Neutrophil (primary cell): Measurements from ENCODE around the gene TADA2B.

Experiments
- H3K27ac ChIP-seq: fragments of 200-600 bp; sonication (generic); 2 replicates; pipeline ENCODE4 v1.5.1; 2016; ENCODE audit warnings: mild to moderate bottlenecking, moderate library complexity
- H3K27me3 ChIP-seq: fragments of 200-600 bp; sonication (generic); 2 replicates; pipeline ENCODE4 v1.6.0; 2016; ENCODE audit warnings: mild to moderate bottlenecking
- H3K36me3 ChIP-seq: fragments of 200-600 bp; sonication (generic); 2 replicates; pipeline ENCODE4 v1.5.1; 2017
- H3K4me1 ChIP-seq, 2 experiments: fragments of 200-600 bp in 1 of 2; sonication (generic) in 1 of 2; 1 replicate in 1 of 2; 2 replicates in 1 of 2; pipeline versions ENCODE4 v1.5.1 to v1.6.1; 2013 to 2016; ENCODE audit warnings: low read depth in 1 of 2, low read length in 1 of 2, mild to moderate bottlenecking in 1 of 2, moderate library complexity in 1 of 2; ENCODE audit not compliant: control insufficient read depth in 1 of 2, insufficient read depth in 1 of 2
- H3K4me3 ChIP-seq, 2 experiments: fragments of 200-600 bp in 1 of 2; sonication (generic) in 1 of 2; 1 replicate in 1 of 2; 2 replicates in 1 of 2; pipeline ENCODE4 v1.5.1; 2013 to 2016; ENCODE audit warnings: low read depth in 1 of 2, low read length in 1 of 2, mild to moderate bottlenecking in 1 of 2, moderate library complexity in 1 of 2
- H3K9me3 ChIP-seq: fragments of 200-600 bp; sonication (generic); 2 replicates; pipeline ENCODE4 v1.5.1; 2016
- CTCF ChIP-seq: fragments of 200-600 bp; sonication (generic); IDR thresholded peaks from 2 replicates; pipeline ENCODE4 v1.5.1; 2016; ENCODE audit warnings: antibody characterized with exemption

TADA2B gene

GRCh38 chr4:7054106-7054880, 11.1 kb downstream of the TADA2B start:
- Histone ChIP-seq H3K4me1 (peaks cover 53 to 56% of the 10 kb centered on the region in 2 experiments), H3K27ac (peak overlapping the region; percentile 93), H3K9me3 (no peaks in the 10 kb centered on the region), H3K36me3 (peaks cover 44% of the 10 kb centered on the region), H3K4me3 (peak overlapping the region in 1 of 2 experiments; percentile 58), H3K27me3 (no peaks in the 10 kb centered on the region)
- no peak for TF ChIP-seq CTCF

GRCh38 chr4:7055111-7055989, 12.2 kb downstream of the TADA2B start:
- Histone ChIP-seq H3K27me3 (no peaks in the 10 kb centered on the region), H3K4me1 (peaks cover 63 to 67% of the 10 kb centered on the region in 2 experiments), H3K9me3 (no peaks in the 10 kb centered on the region), H3K4me3 (no peak overlapping the region), H3K27ac (peak overlapping the region; percentile 48), H3K36me3 (peaks cover 44% of the 10 kb centered on the region)
- no peak for TF ChIP-seq CTCF

- Histone ChIP-seq H3K36me3 (peaks cover 39% of the 10 kb centered on the region), H3K27ac (peak overlapping the region; percentile 33), H3K4me1 (peaks cover 69 to 73% of the 10 kb centered on the region in 2 experiments), H3K4me3 (no peak overlapping the region), H3K27me3 (no peaks in the 10 kb centered on the region), H3K9me3 (no peaks in the 10 kb centered on the region)
- no peak for TF ChIP-seq CTCF
These were observed 12.8 kb downstream of the TADA2B start for GRCh38 chr4:7055990-7056325.

- Histone ChIP-seq H3K27ac (peak overlapping the region; percentile 83), H3K9me3 (no peaks in the 10 kb centered on the region), H3K4me3 (peak overlapping the region in 1 of 2 experiments; percentile 50), H3K27me3 (no peaks in the 10 kb centered on the region), H3K36me3 (peaks cover 40% of the 10 kb centered on the region), H3K4me1 (peaks cover 57 to 61% of the 10 kb centered on the region in 2 experiments)
- TF ChIP-seq CTCF: no peak
These were observed 15.6 kb downstream of the TADA2B start for GRCh38 chr4:7058792-7059191.

- Histone ChIP-seq H3K4me1 (peaks cover 50 to 53% of the 10 kb centered on the region in 2 experiments), H3K27ac (peak overlapping the region; percentile 83), H3K27me3 (no peaks in the 10 kb centered on the region), H3K36me3 (peaks cover 32% of the 10 kb centered on the region), H3K9me3 (no peaks in the 10 kb centered on the region), H3K4me3 (peak overlapping the region; percentile 26 to 50)
- no peak for TF ChIP-seq CTCF
These were observed 16.5 kb downstream of the TADA2B start for GRCh38 chr4:7059662-7060061.
